GM19463 (cell line): Measurements from ENCODE around the gene GPC6.

Experiments used
- ATAC-seq: cut with Tn5 transposase; IDR thresholded peaks from one replicate; pipeline ENCODE4 v1.9.1; 2021; ENCODE audit warnings: mild to moderate bottlenecking, moderate library complexity; ENCODE audit not compliant: unreplicated experiment

Gene GPC6

GRCh38 chr13:94139393-94139995, 912.9 kb downstream of the GPC6 start:
- no peak for ATAC-seq

DNA sequence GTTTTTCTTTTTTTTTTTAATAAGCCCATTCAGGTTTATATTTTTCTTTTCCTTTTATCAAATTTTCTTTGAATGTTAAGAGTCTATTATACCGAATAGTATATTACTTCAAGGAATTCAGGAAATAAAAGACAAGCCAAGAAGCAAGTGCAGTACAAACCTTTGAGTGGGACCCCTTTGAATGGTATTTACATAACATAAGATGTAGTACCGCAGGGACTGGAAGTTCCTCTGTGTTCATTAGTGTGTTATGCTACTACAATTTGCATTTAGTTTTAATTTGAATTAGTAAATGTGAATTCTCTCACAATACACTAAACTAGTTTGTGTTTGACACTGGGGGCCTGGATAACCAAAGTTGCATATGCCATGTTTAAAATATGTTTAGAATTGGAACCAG, 913.4 kb downstream of the GPC6 start:
- ATAC-seq, result no peak

GRCh38 chr13:94140511-94140910, 913.9 kb downstream of the GPC6 start:
- no peak for ATAC-seq

DNA sequence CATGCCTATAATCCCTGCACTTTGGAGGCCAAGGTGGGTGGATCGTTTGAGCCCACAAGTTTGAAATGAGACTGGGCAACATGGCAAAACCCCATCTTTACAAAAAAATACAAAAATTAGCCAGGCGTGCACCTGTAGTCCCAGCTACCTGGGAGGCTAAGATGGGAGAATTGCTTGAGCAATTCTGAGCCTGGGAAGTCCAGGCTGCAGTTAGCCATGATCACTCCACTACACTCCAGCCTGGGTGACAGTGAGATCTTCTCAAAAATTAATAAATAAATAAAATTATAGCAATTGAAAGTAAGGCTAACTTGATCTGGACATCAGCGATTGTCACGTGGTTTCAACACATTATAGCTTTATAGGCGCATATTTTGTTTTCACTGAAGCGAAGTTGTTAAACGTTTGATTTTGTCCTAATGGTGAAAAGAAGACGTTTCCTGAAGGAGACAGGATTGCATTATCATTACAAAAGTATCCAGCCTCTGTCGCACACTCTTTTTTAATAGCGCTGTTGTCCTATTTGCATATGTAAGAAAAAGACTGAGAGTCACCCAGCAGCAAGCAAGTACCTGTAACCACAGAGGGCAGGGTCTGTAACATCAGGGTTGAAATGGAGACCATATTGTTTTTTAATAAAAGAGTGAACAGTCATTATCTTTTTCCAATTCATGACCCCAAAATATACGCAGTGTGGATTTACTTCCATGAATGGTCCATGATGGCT, 917.2 kb downstream of the GPC6 start:
- no peak for ATAC-seq

DNA sequence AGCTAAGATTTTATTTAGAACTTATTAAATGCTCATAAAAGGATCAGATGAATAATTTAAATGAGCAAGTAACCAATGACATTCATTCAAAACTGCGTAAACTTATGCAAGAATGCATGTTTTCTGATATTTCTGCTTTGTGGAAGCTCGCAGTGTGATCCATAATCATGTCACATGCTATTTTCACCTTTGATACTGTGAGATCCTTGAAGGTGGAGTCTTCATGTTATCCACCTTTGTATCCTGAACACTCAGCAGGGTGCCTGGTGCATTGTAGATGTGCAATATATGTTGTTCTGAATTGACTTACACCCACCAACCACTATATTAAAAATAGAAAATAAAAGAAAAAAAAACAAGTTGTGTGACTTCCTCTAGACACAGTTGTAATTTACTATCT, 919.4 kb downstream of the GPC6 start:
- ATAC-seq, result no peak

DNA sequence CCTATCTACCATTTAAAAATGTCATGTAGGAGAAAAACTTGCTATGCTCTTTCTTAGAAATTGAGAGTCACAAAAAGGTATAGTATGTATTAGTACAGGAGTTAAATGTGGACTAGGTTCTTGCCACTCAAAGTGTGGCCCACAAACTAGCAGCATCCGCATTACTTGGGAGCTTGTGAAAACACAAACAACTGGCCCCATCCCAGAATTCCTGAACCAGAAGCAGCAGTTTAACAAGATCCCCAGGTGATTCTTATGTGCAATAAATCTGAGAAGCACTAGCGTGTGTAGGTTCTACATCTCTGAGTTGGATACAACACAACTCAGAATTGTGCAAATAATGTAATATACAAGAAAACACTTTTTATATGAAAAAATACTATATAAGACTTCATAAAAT, 927.0 kb downstream of the GPC6 start:
- ATAC-seq, result no peak

DNA sequence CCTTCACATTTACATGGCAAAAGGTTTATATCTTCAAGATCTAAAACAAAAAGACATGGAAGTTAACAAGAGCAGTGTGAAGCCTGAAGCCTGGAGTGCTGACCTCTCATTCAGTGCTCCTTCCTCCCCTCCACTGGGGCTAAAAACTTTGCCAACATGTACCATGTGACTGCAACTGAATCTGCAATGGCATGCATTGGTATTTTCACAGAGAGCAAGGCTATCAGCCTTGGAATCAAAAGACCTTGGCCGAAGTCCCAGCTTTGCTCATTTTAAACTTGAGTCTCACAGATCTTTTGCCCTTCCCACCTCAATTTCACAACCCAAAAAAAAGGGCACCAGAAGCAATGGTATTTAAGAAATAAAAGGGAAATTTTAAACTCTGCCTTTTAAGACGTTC, 927.8 kb downstream of the GPC6 start:
- ATAC-seq, result no peak

GRCh38 chr13:94157705-94158218, 931.2 kb downstream of the GPC6 start:
- no peak for ATAC-seq

GRCh38 chr13:94160875-94161274, 934.3 kb downstream of the GPC6 start:
- ATAC-seq, result no peak

DNA sequence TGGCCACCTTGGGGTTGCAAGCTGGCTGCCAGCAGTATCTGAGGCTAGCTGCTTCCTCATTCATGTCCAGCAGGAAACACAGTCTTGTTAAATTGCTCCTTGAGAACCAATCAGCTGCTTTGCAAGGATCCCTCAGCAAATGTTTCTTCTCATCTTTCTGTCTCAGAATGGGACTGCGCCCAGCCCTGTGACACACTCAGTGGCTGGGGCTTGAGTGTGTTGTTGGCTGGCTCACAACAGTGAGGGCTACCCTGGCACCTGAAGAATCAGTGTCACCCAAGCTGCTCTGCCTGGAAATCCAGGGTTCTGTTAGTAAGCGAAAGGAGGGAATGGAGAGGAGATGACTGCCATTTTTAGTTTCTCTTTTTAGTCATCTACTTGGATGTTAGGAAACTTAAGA, 935.7 kb downstream of the GPC6 start:
- ATAC-seq, result no peak

GRCh38 chr13:94163535-94163934, 936.9 kb downstream of the GPC6 start:
- no peak for ATAC-seq

- ATAC-seq, result no peak
These were observed 942.3 kb downstream of the GPC6 start for GRCh38 chr13:94168783-94169453.

- ATAC-seq, result no peak
These were observed 943.0 kb downstream of the GPC6 start for GRCh38 chr13:94169454-94170144.

GRCh38 chr13:94170145-94170571, 943.6 kb downstream of the GPC6 start:
- ATAC-seq, result no peak

DNA sequence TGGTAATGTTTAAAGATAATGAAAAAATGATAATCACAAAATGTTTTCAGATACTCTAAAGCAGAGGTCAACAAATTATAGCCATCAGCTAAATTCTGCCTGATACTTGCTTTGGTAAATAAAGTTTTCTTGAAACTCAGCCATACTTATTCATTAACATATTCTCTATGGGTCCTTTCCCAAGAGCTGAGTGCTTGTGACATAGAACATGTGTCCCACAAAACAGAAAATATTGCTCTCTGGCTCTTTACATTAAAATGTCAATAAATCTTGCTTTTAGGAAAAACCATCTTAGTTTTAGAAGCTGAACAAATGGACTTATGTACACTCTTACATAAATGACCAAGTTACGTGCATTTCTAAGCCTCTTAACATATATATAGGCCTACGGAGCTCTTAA, 945.8 kb downstream of the GPC6 start:
- ATAC-seq, result no peak

DNA sequence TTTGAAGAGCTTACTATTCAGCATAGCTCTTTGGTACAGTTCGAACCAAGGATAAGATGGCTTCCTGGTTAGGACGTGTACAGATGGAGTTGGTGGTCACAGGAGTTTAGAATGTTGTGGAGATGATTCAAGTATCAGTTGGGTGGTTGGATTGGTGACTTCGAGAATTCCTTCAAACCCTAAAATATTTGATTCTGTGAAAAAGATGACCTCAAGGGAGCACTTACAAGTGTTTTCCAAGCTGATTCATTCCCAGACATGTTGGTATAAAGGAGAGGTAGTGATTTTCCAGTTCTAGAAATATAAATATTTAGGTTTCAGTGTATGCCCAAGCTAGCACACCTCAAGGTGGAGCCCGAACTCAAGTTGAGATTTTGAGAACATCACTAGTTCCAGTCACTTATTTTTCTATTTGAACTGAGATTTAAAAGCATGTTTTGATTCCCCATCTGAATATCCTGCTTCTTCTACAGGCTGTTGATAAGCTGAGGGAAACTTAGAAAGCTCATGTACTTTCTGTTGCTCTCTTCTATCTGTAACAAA, 946.8 kb downstream of the GPC6 start:
- ATAC-seq, result no peak

- no peak for ATAC-seq
These were observed 947.4 kb downstream of the GPC6 start for GRCh38 chr13:94174009-94174408.

DNA sequence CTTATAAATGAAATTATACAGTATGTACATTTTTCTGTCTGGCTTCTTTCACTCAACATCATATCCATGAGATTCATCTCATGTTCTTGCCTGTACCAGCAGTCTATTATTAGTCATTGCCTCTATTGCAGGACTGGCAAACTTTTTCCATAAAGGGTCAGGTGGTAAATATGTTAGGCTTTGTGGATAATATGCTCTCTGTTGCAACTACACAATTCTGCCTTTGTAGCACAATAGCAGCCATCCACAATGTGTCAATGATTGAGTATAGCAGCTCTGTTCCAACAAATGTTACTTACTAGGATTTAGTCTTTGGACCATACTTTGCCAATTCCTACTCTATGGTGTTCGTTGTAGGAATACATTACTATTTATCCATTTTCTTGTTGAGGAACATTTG, 948.5 kb downstream of the GPC6 start:
- no peak for ATAC-seq

GRCh38 chr13:94176561-94176960, 950.0 kb downstream of the GPC6 start:
- no peak for ATAC-seq

GRCh38 chr13:94177041-94177440, 950.4 kb downstream of the GPC6 start:
- ATAC-seq, result no peak

- ATAC-seq, result no peak
These were observed 952.1 kb downstream of the GPC6 start for GRCh38 chr13:94178625-94179244.
